Measurements from ENCODE around the gene SLC25A21. TPM values are rescaled to one million over a fixed set of nuclear protein-coding genes. Genes with fewer than 3 reads are reported as not detected.

SLC25A21 gene
- total and polyA plus RNA-seq, 8 donors, result 0.40 to 5.4 (median 1.3) TPM; not detected in 2

- TF ChIP-seq EP300 (IDR thresholded peaks at IDR 0.05) (no peak), POLR2A (IDR thresholded peaks at IDR 0.05) (no peak), CTCF (IDR thresholded peaks at IDR 0.05) (no peak), POLR2AphosphoS5 (IDR thresholded peaks at IDR 0.05) (no peak)
- intact Hi-C loops (cut with DNase I; ENCODE audit: low total_unique reads), result no loop called here
- no peaks in the 10 kb centered on the region for H3K9me3 ChIP-seq
- no peaks in the 10 kb centered on the region for H3K27me3 ChIP-seq
- H3K4me3 ChIP-seq, result no peak overlapping the region
- DNase-seq, result no peak
- H3K27ac ChIP-seq, result no peak overlapping the region
- WGBS, 5 donors, result 80 to 88% (median 84%) methylated on average over 2 of the region's 2 CpGs
- H3K36me3 ChIP-seq, result no peaks in the 10 kb centered on the region
- H3K4me1 ChIP-seq, result no peaks in the 10 kb centered on the region
These were observed 247.3 kb downstream of the SLC25A21 start for GRCh38 chr14:36925094-36925493.

- no peaks in the 10 kb centered on the region for H3K36me3 ChIP-seq
- H3K27me3 ChIP-seq, result no peaks in the 10 kb centered on the region
- H3K4me3 ChIP-seq, result no peak overlapping the region
- intact Hi-C loops (cut with DNase I; ENCODE audit: low total_unique reads), result no loop called here
- 76 to 92% (median 86%) methylated on average over 2 of the region's 2 CpGs for WGBS, 5 donors
- no peak for DNase-seq
- H3K27ac ChIP-seq, result no peak overlapping the region
- TF ChIP-seq CTCF (IDR thresholded peaks at IDR 0.05) (no peak), EP300 (IDR thresholded peaks at IDR 0.05) (no peak), POLR2AphosphoS5 (IDR thresholded peaks at IDR 0.05) (no peak)
- no peaks in the 10 kb centered on the region for H3K9me3 ChIP-seq
- no peaks in the 10 kb centered on the region for H3K4me1 ChIP-seq
These were observed 255.7 kb downstream of the SLC25A21 start for GRCh38 chr14:36916668-36917067.

GRCh38 chr14:36915081-36915480 is 257.3 kb downstream of the SLC25A21 start:
- H3K27me3 ChIP-seq, result no peaks in the 10 kb centered on the region
- TF ChIP-seq POLR2A (IDR thresholded peaks at IDR 0.05) (no peak), EP300 (IDR thresholded peaks at IDR 0.05) (no peak), CTCF (IDR thresholded peaks at IDR 0.05) (no peak), POLR2AphosphoS5 (IDR thresholded peaks at IDR 0.05) (no peak)
- H3K4me3 ChIP-seq, result no peak overlapping the region
- WGBS, 5 donors, result 54 to 90% (median 62%) methylated on average over 1 of the region's 1 CpG
- no peaks in the 10 kb centered on the region for H3K4me1 ChIP-seq
- intact Hi-C loops (cut with DNase I; ENCODE audit: low total_unique reads), result no loop called here
- no peaks in the 10 kb centered on the region for H3K9me3 ChIP-seq
- H3K36me3 ChIP-seq, result no peaks in the 10 kb centered on the region
- DNase-seq, result peak in 1 of 2 donors; percentile 16
- no peak overlapping the region for H3K27ac ChIP-seq

- no peaks in the 10 kb centered on the region for H3K4me1 ChIP-seq
- no peaks in the 10 kb centered on the region for H3K9me3 ChIP-seq
- WGBS, 5 donors, result 80 to 90% (median 85%) methylated on average over 3 of the region's 3 CpGs
- H3K27ac ChIP-seq, result no peak overlapping the region
- DNase-seq, result no peak
- H3K4me3 ChIP-seq, result no peak overlapping the region
- intact Hi-C loops (cut with DNase I; ENCODE audit: low total_unique reads), result no loop called here
- no peaks in the 10 kb centered on the region for H3K27me3 ChIP-seq
- H3K36me3 ChIP-seq, result no peaks in the 10 kb centered on the region
- no peak for TF ChIP-seq POLR2AphosphoS5 (IDR thresholded peaks at IDR 0.05)
- TF ChIP-seq EP300 (IDR thresholded peaks at IDR 0.05), result no peak
These were observed 261.8 kb downstream of the SLC25A21 start for GRCh38 chr14:36910578-36910977.

- WGBS, 5 donors, result 52 to 66% (median 62%) methylated on average over 5 of the region's 5 CpGs
- H3K9me3 ChIP-seq, result no peaks in the 10 kb centered on the region
These were observed 267.0 kb downstream of the SLC25A21 start for GRCh38 chr14:36905272-36905888.

More at GRCh38 chr14:36905272-36905888, 267.0 kb downstream of the SLC25A21 start:
- H3K36me3 ChIP-seq, result no peaks in the 10 kb centered on the region
- TF ChIP-seq CTCF (IDR thresholded peaks at IDR 0.05), result no peak
- no peak for TF ChIP-seq POLR2A (IDR thresholded peaks at IDR 0.05)
- no peak for TF ChIP-seq POLR2AphosphoS5 (IDR thresholded peaks at IDR 0.05)
- no peak for TF ChIP-seq EP300 (IDR thresholded peaks at IDR 0.05)
- no peaks in the 10 kb centered on the region for H3K27me3 ChIP-seq
- H3K4me1 ChIP-seq, result no peaks in the 10 kb centered on the region
- intact Hi-C loops (cut with DNase I; ENCODE audit: low total_unique reads), result no loop called here
- no peak overlapping the region for H3K27ac ChIP-seq
- no peak overlapping the region for H3K4me3 ChIP-seq
- DNase-seq, result peak in 1 of 2 donors; percentile 13

Measured in stomach (tissue), 9 donors.